Type B pancreatic cell (in vitro differentiated cells): ENCODE data around the gene B4GALT1. TPM values are rescaled to one million over a fixed set of nuclear protein-coding genes. Genes with fewer than 3 reads are reported as not detected.
A peak's percentile ranks its signal among the peaks of the same experiment; 100 is the strongest.

Experiments
- DNase-seq: peaks from one replicate; pipeline ENCODE4 v3.0.0; 2021; ENCODE audit warnings: mixed read lengths; ENCODE audit not compliant: unreplicated experiment; ENCODE audit errors: extremely low spot score
- H3K27ac Mint-ChIP-seq: 2 replicates; pipeline ENCODE4 v1.8.0; 2021; ENCODE audit warnings: mild to moderate bottlenecking, mixed read lengths
- H3K27me3 Mint-ChIP-seq: 2 replicates; pipeline ENCODE4 v1.8.0; 2021; ENCODE audit warnings: mixed read lengths
- H3K36me3 Mint-ChIP-seq: 2 replicates; pipeline ENCODE4 v1.8.0; 2021; ENCODE audit warnings: mixed read lengths
- H3K4me1 Mint-ChIP-seq: one replicate; pipeline ENCODE4 v1.8.0; 2021; ENCODE audit warnings: mixed read lengths; ENCODE audit not compliant: unreplicated experiment
- H3K4me3 Mint-ChIP-seq: 2 replicates; pipeline ENCODE4 v1.8.0; 2021; ENCODE audit warnings: mild to moderate bottlenecking, mixed read lengths
- H3K9me3 Mint-ChIP-seq: 2 replicates; pipeline ENCODE4 v1.8.0; 2021; ENCODE audit warnings: mixed read lengths
- total RNA-seq: library from RNA; stranded (reverse); gene quantifications from 2 replicates; pipeline ENCODE4 v1.2.1, GENCODE V29; 2021; ENCODE audit warnings: low replicate concordance
- TF ChIP-seq, protein P1 (sequence below): fragments of 200-600 bp; sonication (generic); conservative IDR thresholded peaks from 2 replicates; pipeline ENCODE4 v1.5.0; 2021; ENCODE audit warnings: antibody characterized with exemption, mild to moderate bottlenecking

The B4GALT1 gene
- total RNA-seq, 1 donor from 2014 or later = 91.9 TPM

- TF ChIP-seq, protein P1, sequence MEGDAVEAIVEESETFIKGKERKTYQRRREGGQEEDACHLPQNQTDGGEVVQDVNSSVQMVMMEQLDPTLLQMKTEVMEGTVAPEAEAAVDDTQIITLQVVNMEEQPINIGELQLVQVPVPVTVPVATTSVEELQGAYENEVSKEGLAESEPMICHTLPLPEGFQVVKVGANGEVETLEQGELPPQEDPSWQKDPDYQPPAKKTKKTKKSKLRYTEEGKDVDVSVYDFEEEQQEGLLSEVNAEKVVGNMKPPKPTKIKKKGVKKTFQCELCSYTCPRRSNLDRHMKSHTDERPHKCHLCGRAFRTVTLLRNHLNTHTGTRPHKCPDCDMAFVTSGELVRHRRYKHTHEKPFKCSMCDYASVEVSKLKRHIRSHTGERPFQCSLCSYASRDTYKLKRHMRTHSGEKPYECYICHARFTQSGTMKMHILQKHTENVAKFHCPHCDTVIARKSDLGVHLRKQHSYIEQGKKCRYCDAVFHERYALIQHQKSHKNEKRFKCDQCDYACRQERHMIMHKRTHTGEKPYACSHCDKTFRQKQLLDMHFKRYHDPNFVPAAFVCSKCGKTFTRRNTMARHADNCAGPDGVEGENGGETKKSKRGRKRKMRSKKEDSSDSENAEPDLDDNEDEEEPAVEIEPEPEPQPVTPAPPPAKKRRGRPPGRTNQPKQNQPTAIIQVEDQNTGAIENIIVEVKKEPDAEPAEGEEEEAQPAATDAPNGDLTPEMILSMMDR = no peak
- no peaks in the 10 kb centered on the region for H3K4me1 Mint-ChIP-seq
These were observed 85.0 kb downstream of the B4GALT1 start for GRCh38 chr9:33082128-33082527.

DNA sequence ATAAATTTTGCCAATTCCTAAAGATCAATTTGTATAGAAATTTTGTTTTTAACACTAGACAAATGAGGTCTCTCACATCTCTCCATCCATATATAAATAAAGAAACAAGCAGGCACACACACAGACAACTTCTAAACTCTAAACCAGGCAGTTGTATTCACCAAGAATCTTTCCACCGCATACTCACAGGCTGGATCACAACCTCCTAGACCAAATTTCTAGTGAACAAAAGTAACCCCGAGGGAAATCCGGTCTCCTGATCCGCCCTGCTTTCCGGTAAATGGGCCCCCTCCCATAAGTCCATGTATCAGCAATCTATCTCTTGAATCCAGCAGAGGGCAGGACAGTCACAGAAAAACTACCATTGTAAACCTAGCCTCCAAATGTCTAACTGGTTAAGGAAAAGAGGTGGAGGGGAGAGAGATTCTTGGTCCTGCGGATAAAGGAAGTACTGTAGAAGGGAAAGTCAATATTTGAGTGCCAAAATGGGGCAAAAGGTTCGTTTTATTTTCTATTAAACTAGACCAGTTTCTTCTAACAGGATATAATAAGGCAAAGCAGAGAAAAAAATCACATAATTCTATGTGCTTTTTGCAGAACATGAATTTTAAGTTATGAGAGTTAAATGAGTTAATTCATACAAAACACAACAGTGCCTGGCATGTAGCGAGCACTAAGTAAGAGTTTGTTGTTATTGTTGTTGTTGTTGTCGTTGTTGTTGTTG is 85.8 kb downstream of the B4GALT1 start:
- Mint-ChIP-seq H3K36me3 (peaks cover 4% of the 10 kb centered on the region), H3K4me3 (no peak overlapping the region), H3K9me3 (no peaks in the 10 kb centered on the region), H3K4me1 (peaks cover 6% of the 10 kb centered on the region), H3K27ac (no peak overlapping the region), H3K27me3 (no peaks in the 10 kb centered on the region)
- TF ChIP-seq, protein P1 = peak; percentile 91
- no peak for DNase-seq

More at GRCh38 chr9:33082128-33082527, 85.0 kb downstream of the B4GALT1 start:
- no peaks in the 10 kb centered on the region for H3K36me3 Mint-ChIP-seq
- no peak for DNase-seq
- no peak overlapping the region for H3K4me3 Mint-ChIP-seq
- no peaks in the 10 kb centered on the region for H3K27me3 Mint-ChIP-seq
- no peaks in the 10 kb centered on the region for H3K9me3 Mint-ChIP-seq
- H3K27ac Mint-ChIP-seq = no peak overlapping the region

- H3K27ac Mint-ChIP-seq = no peak overlapping the region
- peaks cover 10% of the 10 kb centered on the region for H3K4me1 Mint-ChIP-seq
- H3K4me3 Mint-ChIP-seq = no peak overlapping the region
- no peaks in the 10 kb centered on the region for H3K9me3 Mint-ChIP-seq
- TF ChIP-seq, protein P1 = no peak
- H3K36me3 Mint-ChIP-seq = peaks cover 5% of the 10 kb centered on the region
- H3K27me3 Mint-ChIP-seq = no peaks in the 10 kb centered on the region
- no peak for DNase-seq
These were observed 86.6 kb downstream of the B4GALT1 start for GRCh38 chr9:33080534-33080933.

GRCh38 chr9:33076046-33077004 is 90.8 kb downstream of the B4GALT1 start, which contains the start of gene SMU1:
Gene SMU1 (minus strand): TSS chr9:33076674. CDS start chr9:33076608, 66 bp downstream.
- H3K36me3 Mint-ChIP-seq = peaks cover 8% of the 10 kb centered on the region
- peaks cover 14% of the 10 kb centered on the region for H3K4me1 Mint-ChIP-seq
- peak within 1 kb of the TSS; percentile 99 for H3K27ac Mint-ChIP-seq
- H3K4me3 Mint-ChIP-seq = peak within 1 kb of the TSS; percentile 100
- TF ChIP-seq, protein P1 = no peak
- DNase-seq = peak; percentile 96
- no peaks in the 10 kb centered on the region for H3K9me3 Mint-ChIP-seq
- H3K27me3 Mint-ChIP-seq = no peaks in the 10 kb centered on the region

- Mint-ChIP-seq H3K9me3 (no peaks in the 10 kb centered on the region), H3K27ac (no peak overlapping the region), H3K4me3 (no peak overlapping the region), H3K36me3 (peaks cover 7% of the 10 kb centered on the region), H3K27me3 (no peaks in the 10 kb centered on the region), H3K4me1 (no peaks in the 10 kb centered on the region)
- TF ChIP-seq, protein P1 = no peak
- DNase-seq = no peak
These were observed 98.1 kb downstream of the B4GALT1 start for GRCh38 chr9:33068991-33069390.
